Endothelial cell of umbilical vein (primary cell): Measurements from ENCODE around the gene PPM1G. TPM values are rescaled to one million over a fixed set of nuclear protein-coding genes. Genes with fewer than 3 reads are reported as not detected.

Source experiments
- BruUV-seq: library from RNA; stranded (reverse); fragments of 400-500 nt; replicated peaks from 2 replicates; lab custom pipeline; 2021; lab: Mats Ljungman, UMichigan
- CTCF ChIA-PET: fragments of 300-600, 350-600 bp; sonication (Branson Sonifier 250); formaldehyde crosslinking; loops from one replicate; lab custom pipeline; 2021; ENCODE audit warnings: antibody characterized with exemption, inconsistent platforms; lab: Charles Lee
- POLR2A ChIA-PET: fragments of 300-600, 350-600 bp; sonication (Branson Sonifier 250); formaldehyde crosslinking; loops from one replicate; lab custom pipeline; 2021; ENCODE audit warnings: antibody characterized with exemption, inconsistent platforms; lab: Charles Lee
- DNase-seq: peaks from one replicate; pipeline ENCODE4 v3.0.0-alpha.2; 2011; ENCODE audit warnings: low read depth, low spot score
- FAIRE-seq: peaks from 2 replicates; lab custom pipeline; 2011; peaks lifted over from hg19 to GRCh38; lab: Jason Lieb, UNC
- H2AFZ ChIP-seq: 2 replicates; pipeline ENCODE4 v1.6.0; 2012; ENCODE audit warnings: low read depth, low read length, control low read depth, inconsistent platforms
- H3K27ac ChIP-seq: 2 replicates; pipeline ENCODE4 v1.5.1; 2011; ENCODE audit warnings: low read depth, mild to moderate bottlenecking, control low read depth, low read length, moderate library complexity; ENCODE audit not compliant: insufficient read depth
- H3K27me3 ChIP-seq, 2 experiments: 2 replicates each; pipeline versions ENCODE4 v1.6.0 to v1.6.1; 2011; ENCODE audit warnings: low read length in 2 of 2, mixed read lengths in 1 of 2; ENCODE audit not compliant: control insufficient read depth in 2 of 2, insufficient read depth in 2 of 2
- H3K36me3 ChIP-seq, 2 experiments: 2 replicates in 1 of 2; 3 replicates in 1 of 2; pipeline ENCODE4 v1.5.1; 2011; ENCODE audit warnings: low read length in 2 of 2, mild to moderate bottlenecking in 1 of 2, moderate library complexity in 1 of 2; ENCODE audit not compliant: control insufficient read depth in 2 of 2, insufficient read depth in 2 of 2; ENCODE audit errors: extremely low read depth in 1 of 2
- H3K4me1 ChIP-seq: 3 replicates; pipeline ENCODE4 v1.5.1; 2011; ENCODE audit warnings: mild to moderate bottlenecking, low read length; ENCODE audit not compliant: control insufficient read depth, insufficient read depth; ENCODE audit errors: extremely low read depth
- H3K4me2 ChIP-seq: 2 replicates; pipeline ENCODE4 v1.6.1; 2011; ENCODE audit warnings: low read length, control low read depth, mixed read lengths; ENCODE audit not compliant: insufficient read depth
- H3K4me3 ChIP-seq, 3 experiments: fragments of 200-600 bp in 1 of 3; sonication (generic), shearing (Covaris generic) in 1 of 3; replicated peaks in 1 of 3; 2 replicates each; pipeline ENCODE4 v1.5.1; 2011 to 2016; ENCODE audit warnings: control low read depth in 3 of 3, low read length in 3 of 3, mild to moderate bottlenecking in 2 of 3, inconsistent platforms in 1 of 3, low read depth in 1 of 3, moderate library complexity in 1 of 3; ENCODE audit not compliant: insufficient read depth in 1 of 3
- H3K79me2 ChIP-seq: 2 replicates; pipeline ENCODE4 v1.6.0; 2012; ENCODE audit warnings: low read length, inconsistent platforms; ENCODE audit not compliant: control insufficient read depth, insufficient read depth
- H3K9ac ChIP-seq: replicated peaks from 2 replicates; pipeline ENCODE3; 2011; ENCODE audit warnings: low read length, control low read depth; ENCODE audit not compliant: insufficient read depth; ENCODE audit errors: extremely low read depth
- H3K9me1 ChIP-seq: replicated peaks from 3 replicates; pipeline ENCODE4 v1.6.0; 2011; ENCODE audit warnings: mild to moderate bottlenecking, low read length; ENCODE audit not compliant: control insufficient read depth, insufficient read depth; ENCODE audit errors: extremely low read depth
- H3K9me3 ChIP-seq: replicated peaks from 2 replicates; pipeline ENCODE4 v1.5.1; 2012; ENCODE audit warnings: low read length, inconsistent platforms; ENCODE audit not compliant: control insufficient read depth, insufficient read depth
- H4K20me1 ChIP-seq: replicated peaks from 2 replicates; pipeline ENCODE3; 2011; ENCODE audit warnings: mild to moderate bottlenecking, low read length; ENCODE audit not compliant: control insufficient read depth, insufficient read depth; ENCODE audit errors: extremely low read depth
- EZH2 ChIP-seq: IDR thresholded peaks from 2 replicates; pipeline ENCODE4 v1.6.1; 2012; ENCODE audit warnings: borderline replicate concordance, low read depth, mild to moderate bottlenecking, moderate library complexity, low read length, inconsistent platforms; ENCODE audit not compliant: severe bottlenecking
- FOS ChIP-seq: IDR thresholded peaks from 2 replicates; pipeline ENCODE4 v1.6.1; 2011; ENCODE audit warnings: mild to moderate bottlenecking, low read length, moderate library complexity, borderline replicate concordance; ENCODE audit not compliant: insufficient read depth
- GATA2 ChIP-seq: IDR thresholded peaks from 2 replicates; pipeline ENCODE4 v1.7.0; 2011; ENCODE audit warnings: low read depth, mild to moderate bottlenecking, moderate library complexity, mixed read lengths, low read length; ENCODE audit not compliant: insufficient read length, insufficient read depth
- JUN ChIP-seq: IDR thresholded peaks from 2 replicates; pipeline ENCODE4 v1.6.1; 2011; ENCODE audit warnings: borderline replicate concordance, low read depth; ENCODE audit not compliant: insufficient read length, insufficient read depth
- MYC ChIP-seq: IDR thresholded peaks from one replicate; pipeline ENCODE4 v1.6.1; 2011; ENCODE audit warnings: mild to moderate bottlenecking, low read depth, low read length
- POLR2A ChIP-seq: IDR thresholded peaks from 2 replicates; pipeline ENCODE4 v1.6.1; 2012; ENCODE audit warnings: low read depth, mild to moderate bottlenecking, control low read depth, low read length
- POLR2AphosphoS5 ChIP-seq: IDR thresholded peaks from 2 replicates; pipeline ENCODE4 v1.6.1; 2012; ENCODE audit warnings: low read depth, mild to moderate bottlenecking, control low read depth, low read length, moderate library complexity; ENCODE audit not compliant: insufficient read depth
- dilution Hi-C: fragments of 300-500 bp; cut with MboI; formaldehyde crosslinking; loops from one replicate; pipeline ENCODE4 v1.15.0; 2019; ENCODE audit warnings: low sequenced_read_pairs; ENCODE audit not compliant: extremely low pct_ligation_motif_present
- intact Hi-C: fragments of 100-400 bp; cut with micrococcal nuclease; formaldehyde crosslinking; loops from one replicate; pipeline ENCODE4 v1.10.0; 2022
- polyA plus RNA-seq, 4 experiments: library from polyadenylated mRNA; depleted of rRNA in 3 of 4; stranded (reverse) in 3 of 4; unstranded in 1 of 4; fragments of >200 nt; gene quantifications; 2 replicates each; pipeline versions ENCODE4 v1.2.1 to v1.2.3, GENCODE V29; 2011 to 2012; ENCODE audit warnings: missing spikeins in 1 of 4
- total RNA-seq: library from RNA; stranded (reverse); gene quantifications from 2 replicates; pipeline ENCODE4 v1.2.3, GENCODE V29; 2021
- TF ChIP-seq, protein P1 (sequence below): IDR thresholded peaks from 2 replicates; pipeline ENCODE4 v1.6.1; 2011; ENCODE audit not compliant: insufficient read depth, insufficient read length
- TF ChIP-seq, protein P2 (sequence below), 2 donors: IDR thresholded peaks; 1 replicate in 1 of 2; 2 replicates in 1 of 2; pipeline ENCODE4 v1.5.1; 2011; ENCODE audit warnings: low read length in 2 of 2, mild to moderate bottlenecking in 2 of 2, moderate library complexity in 2 of 2, control low read depth in 1 of 2, inconsistent platforms in 1 of 2, low read depth in 1 of 2; ENCODE audit not compliant: insufficient read depth in 1 of 2; ENCODE audit errors: extremely low read depth in 1 of 2

The PPM1G gene
- total and polyA plus RNA-seq, 2 donors (not counting 3 experiments of a cell fraction or from before 2014, with no cell fraction given) = 48.1 to 135 TPM

DNA sequence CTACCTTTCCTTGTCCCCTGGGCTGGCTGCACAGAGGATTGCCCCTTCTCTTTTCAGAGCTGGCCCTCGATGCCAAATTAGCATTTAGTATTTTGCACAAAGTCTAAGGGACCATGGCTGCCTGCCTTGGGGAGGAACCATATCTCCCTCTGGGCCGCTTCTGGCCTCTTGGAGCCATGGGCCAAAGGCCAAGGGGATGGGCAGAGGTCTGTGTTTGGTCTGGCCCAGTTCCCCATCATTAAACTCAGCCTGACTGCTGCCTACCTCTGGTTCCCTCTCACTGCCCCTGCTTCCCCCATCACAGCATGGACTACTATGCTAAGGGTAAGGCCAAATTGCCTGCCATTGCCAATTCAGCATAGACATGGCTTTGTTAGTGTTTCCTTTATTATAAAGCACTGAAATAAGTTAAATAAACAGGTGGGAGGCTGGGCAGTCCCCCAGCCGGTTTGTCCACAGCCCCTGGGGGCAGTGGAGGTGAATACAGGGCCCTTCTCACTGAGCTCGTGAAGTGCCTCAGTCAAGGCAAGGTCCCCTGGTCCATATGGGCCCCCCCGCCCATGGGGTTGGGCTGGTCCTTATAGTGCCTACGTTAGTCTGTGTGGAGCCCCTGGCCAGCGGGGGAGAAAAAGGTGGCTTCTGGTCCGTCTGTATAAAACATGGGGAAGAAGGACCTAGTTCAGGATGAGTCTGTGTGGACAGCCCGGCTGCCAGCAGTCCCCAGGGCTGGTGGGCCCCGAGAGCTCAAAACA lies 32.3 kb downstream of the PPM1G start:
- TF ChIP-seq POLR2AphosphoS5 (no peak), GATA2 (no peak), EZH2 (no peak), MYC (no peak), FOS (no peak), JUN (no peak), POLR2A (no peak)
- TF ChIP-seq, protein P1, sequence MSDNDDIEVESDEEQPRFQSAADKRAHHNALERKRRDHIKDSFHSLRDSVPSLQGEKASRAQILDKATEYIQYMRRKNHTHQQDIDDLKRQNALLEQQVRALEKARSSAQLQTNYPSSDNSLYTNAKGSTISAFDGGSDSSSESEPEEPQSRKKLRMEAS = no peak
- TF ChIP-seq, protein P2, sequence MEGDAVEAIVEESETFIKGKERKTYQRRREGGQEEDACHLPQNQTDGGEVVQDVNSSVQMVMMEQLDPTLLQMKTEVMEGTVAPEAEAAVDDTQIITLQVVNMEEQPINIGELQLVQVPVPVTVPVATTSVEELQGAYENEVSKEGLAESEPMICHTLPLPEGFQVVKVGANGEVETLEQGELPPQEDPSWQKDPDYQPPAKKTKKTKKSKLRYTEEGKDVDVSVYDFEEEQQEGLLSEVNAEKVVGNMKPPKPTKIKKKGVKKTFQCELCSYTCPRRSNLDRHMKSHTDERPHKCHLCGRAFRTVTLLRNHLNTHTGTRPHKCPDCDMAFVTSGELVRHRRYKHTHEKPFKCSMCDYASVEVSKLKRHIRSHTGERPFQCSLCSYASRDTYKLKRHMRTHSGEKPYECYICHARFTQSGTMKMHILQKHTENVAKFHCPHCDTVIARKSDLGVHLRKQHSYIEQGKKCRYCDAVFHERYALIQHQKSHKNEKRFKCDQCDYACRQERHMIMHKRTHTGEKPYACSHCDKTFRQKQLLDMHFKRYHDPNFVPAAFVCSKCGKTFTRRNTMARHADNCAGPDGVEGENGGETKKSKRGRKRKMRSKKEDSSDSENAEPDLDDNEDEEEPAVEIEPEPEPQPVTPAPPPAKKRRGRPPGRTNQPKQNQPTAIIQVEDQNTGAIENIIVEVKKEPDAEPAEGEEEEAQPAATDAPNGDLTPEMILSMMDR (IDR thresholded peaks at IDR 0.05; ENCODE audit: extremely low read depth in 1 of 2, insufficient read depth in 1 of 2, low read depth in 1 of 2, low read length in 2 of 2) = no peak
- POLR2A ChIA-PET = no interaction called here
- H3K36me3 ChIP-seq = peaks cover 21 to 49% of the 10 kb centered on the region in 2 experiments

More for the DNA sequence above, 32.3 kb downstream of the PPM1G start:
- H3K4me3 ChIP-seq = no peak overlapping the region
- H3K4me2 ChIP-seq = no peak overlapping the region
- BruUV-seq = no TSS peak
- no peaks in the 10 kb centered on the region for H3K9me1 ChIP-seq
- peaks cover 28% of the 10 kb centered on the region for H3K79me2 ChIP-seq
- peaks cover 17% of the 10 kb centered on the region for H3K4me1 ChIP-seq
- no peak overlapping the region for H2AFZ ChIP-seq
- intact Hi-C loops (no loop called here), dilution Hi-C loops (no loop called here)
- no peak for DNase-seq
- H3K27me3 ChIP-seq = no peaks in the 10 kb centered on the region
- no peak overlapping the region for H3K27ac ChIP-seq
- FAIRE-seq = no peak
- H3K9ac ChIP-seq = no peak overlapping the region
- CTCF ChIA-PET = no interaction called here
- H4K20me1 ChIP-seq = no peaks in the 10 kb centered on the region
- H3K9me3 ChIP-seq = no peaks in the 10 kb centered on the region
